AG04450 (cell line): ENCODE measurements around the gene HOXB5. TPM values are rescaled to one million over a fixed set of nuclear protein-coding genes. Genes with fewer than 3 reads are reported as not detected.

ENCODE experiments used
- CTCF ChIA-PET: fragments of 300-600, 350-600 bp; formaldehyde crosslinking; extraction: SDS; loops from one replicate; lab custom pipeline; 2022; ENCODE audit warnings: antibody characterized with exemption, inconsistent platforms; lab: Charles Lee
- POLR2A ChIA-PET: fragments of 350-600 bp; formaldehyde crosslinking; extraction: SDS; loops from one replicate; lab custom pipeline; 2021; ENCODE audit warnings: antibody characterized with exemption, inconsistent platforms; lab: Yijun Ruan, JAX
- DNase-seq: peaks from one replicate; pipeline ENCODE4 v3.0.0-alpha.2; 2011; ENCODE audit warnings: low read depth, low spot score
- H3K27ac ChIP-seq: one replicate; pipeline ENCODE4 v1.5.1; 2012; ENCODE audit warnings: low read depth, low read length, control low read depth
- H3K27me3 ChIP-seq: one replicate; pipeline ENCODE4 v1.6.0; 2012; ENCODE audit warnings: low read length; ENCODE audit not compliant: control insufficient read depth, insufficient read depth
- H3K4me3 ChIP-seq: 2 replicates; pipeline ENCODE4 v1.5.1; 2011; ENCODE audit warnings: mild to moderate bottlenecking, low read depth, low read length, control low read depth
- H3K9me3 ChIP-seq: 2 replicates; pipeline ENCODE4 v1.5.1; 2012; ENCODE audit warnings: low read length; ENCODE audit not compliant: control insufficient read depth, insufficient read depth
- polyA plus RNA-seq: library from polyadenylated mRNA; depleted of rRNA; stranded (reverse); fragments of >200 nt; gene quantifications from 2 replicates; pipeline ENCODE4 v1.2.3, GENCODE V29; 2011
- TF ChIP-seq, protein P1 (sequence below): IDR thresholded peaks from 2 replicates; pipeline ENCODE4 v1.5.1; 2011; ENCODE audit warnings: low read depth, low read length, control low read depth, inconsistent platforms

HOXB5 gene
- polyA plus RNA-seq, 1 experiment: 9.4 TPM

DNA sequence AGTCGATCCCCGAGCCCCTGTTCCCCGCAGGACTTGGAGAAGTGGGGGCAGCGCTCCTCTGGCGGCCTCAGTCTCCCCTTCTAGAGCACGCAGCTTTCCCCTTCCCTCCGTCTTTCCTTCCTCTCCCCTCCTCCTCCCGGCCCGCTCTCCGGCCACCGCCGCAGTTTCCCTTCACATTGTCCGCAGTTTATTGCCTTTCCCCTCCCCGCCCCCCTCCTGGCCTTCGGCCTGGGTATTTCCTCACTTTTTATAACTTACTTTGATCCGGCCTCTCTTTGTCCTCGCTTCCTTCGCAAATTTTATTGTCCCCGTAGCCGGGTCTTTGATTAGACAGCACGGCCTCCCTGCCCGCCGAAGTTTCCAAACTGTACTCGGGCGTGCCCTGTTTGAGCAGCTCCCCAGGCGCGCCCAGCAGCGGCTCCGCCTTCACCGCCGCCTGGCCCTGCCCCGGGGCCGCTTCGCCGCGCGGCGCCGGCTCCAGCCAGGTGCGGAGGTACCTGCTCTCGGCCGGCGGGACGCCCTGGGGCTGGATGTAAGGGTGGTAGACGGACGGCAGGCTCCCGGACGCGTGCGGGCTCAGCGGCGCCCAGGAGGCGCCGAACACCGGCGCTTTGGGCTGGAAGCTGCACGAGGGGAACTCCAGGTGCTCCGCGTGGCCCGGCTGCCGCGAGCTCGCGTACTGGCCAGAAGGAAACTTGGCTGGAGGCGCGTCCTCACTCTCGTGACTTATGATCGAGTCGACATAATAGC, 32.1 kb upstream of the HOXB5 start:
- H3K4me3 ChIP-seq: peak overlapping the region; percentile 22
- TF ChIP-seq, protein P1, sequence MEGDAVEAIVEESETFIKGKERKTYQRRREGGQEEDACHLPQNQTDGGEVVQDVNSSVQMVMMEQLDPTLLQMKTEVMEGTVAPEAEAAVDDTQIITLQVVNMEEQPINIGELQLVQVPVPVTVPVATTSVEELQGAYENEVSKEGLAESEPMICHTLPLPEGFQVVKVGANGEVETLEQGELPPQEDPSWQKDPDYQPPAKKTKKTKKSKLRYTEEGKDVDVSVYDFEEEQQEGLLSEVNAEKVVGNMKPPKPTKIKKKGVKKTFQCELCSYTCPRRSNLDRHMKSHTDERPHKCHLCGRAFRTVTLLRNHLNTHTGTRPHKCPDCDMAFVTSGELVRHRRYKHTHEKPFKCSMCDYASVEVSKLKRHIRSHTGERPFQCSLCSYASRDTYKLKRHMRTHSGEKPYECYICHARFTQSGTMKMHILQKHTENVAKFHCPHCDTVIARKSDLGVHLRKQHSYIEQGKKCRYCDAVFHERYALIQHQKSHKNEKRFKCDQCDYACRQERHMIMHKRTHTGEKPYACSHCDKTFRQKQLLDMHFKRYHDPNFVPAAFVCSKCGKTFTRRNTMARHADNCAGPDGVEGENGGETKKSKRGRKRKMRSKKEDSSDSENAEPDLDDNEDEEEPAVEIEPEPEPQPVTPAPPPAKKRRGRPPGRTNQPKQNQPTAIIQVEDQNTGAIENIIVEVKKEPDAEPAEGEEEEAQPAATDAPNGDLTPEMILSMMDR: no peak
- no peak overlapping the region for H3K27ac ChIP-seq
- H3K9me3 ChIP-seq: peaks cover 10% of the 10 kb centered on the region; the same call in 1 of the 2 replicates
- ChIA-PET POLR2A (interaction anchor here (0.6 kb wide), 1 partner anchor 153 kb away, joined by 4 read pairs; no protein-coding TSS in a partner anchor), CTCF (interaction anchor here (1.2 to 2.0 kb wide), 3 partner anchors 10 to 318 kb away, joined by 5 to 11 read pairs (median 5); no protein-coding TSS in a partner anchor)
- no peak for DNase-seq
- H3K27me3 ChIP-seq: peaks cover 98% of the 10 kb centered on the region

DNA sequence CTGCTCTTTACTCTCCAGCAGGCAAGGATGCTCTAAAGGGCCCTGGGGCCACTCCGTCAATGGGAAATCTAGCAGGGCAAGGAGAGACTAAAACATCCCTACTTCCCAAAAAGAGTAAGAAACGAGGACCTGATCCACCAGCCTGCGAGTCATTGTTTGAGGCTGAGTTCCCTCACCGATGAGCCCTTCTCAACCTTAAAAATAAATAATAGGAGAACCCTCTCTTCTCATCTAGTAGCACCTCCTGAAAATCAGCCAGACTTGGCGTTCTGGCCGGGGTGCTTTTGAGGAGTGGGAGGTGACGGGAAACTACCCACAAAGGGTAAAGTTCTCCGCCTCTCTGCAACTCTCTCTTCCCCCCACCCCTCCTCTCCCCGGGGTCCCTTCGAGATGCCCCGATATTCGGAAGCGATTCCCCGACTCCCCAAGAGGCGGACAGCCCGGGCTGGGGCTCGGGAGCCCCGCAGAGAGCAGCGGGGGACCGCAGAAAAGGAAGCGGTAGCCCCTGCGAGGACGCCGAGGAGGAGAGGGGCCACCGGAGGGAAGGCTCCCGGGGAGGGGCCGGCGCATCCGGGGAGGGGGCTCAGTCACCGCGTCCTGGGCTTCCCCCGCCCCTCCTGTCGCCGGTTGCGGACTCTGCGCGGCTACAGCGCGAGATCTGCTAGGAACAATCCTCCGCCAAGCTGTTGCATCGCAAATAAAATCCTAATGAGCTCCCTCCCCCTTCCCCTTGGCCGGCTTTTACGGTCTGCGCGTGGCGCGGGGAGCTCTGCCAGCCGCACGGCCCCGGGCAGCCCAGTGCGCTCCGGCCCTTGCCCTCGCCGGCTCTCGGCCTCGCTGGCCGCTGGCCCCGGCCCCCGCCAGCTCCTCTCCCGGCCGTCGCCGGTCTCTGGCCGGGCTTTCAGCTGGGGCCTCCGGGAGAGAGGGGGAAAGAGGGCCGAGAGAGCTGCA, 31.2 kb upstream of the HOXB5 start:
- POLR2A ChIA-PET: no interaction called here
- DNase-seq: no peak
- CTCF ChIA-PET: interaction anchor here (1.2 to 2.0 kb wide), 3 partner anchors 11 to 317 kb away, joined by 5 to 11 read pairs (median 5); no protein-coding TSS in a partner anchor
- peaks cover 98% of the 10 kb centered on the region for H3K27me3 ChIP-seq
- peak overlapping the region; percentile 22; the same call in 1 of the 2 replicates for H3K4me3 ChIP-seq
- H3K9me3 ChIP-seq: peaks cover 10% of the 10 kb centered on the region; the same call in 1 of the 2 replicates
- TF ChIP-seq, protein P1: no peak
- no peak overlapping the region for H3K27ac ChIP-seq

DNA sequence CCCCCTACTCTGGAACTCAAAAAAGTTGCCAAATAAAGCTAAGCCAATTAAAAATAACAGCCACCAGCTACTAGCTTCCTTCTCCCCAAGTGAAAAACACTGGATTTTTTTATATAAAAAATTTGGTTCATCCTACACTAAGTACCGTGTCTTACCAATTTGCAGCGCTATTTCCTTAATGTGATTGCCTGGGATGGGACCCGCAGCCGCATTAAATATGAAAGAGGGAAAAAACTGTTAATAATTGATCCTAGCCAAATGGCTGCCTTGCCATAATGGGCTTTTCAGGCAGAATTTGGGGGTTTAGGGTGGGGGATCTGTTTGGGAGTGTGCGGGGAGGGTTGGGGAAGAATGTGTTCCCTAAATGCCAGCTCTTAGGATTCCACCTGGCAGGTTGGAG, 30.5 kb upstream of the HOXB5 start:
- POLR2A ChIA-PET: no interaction called here

DNA sequence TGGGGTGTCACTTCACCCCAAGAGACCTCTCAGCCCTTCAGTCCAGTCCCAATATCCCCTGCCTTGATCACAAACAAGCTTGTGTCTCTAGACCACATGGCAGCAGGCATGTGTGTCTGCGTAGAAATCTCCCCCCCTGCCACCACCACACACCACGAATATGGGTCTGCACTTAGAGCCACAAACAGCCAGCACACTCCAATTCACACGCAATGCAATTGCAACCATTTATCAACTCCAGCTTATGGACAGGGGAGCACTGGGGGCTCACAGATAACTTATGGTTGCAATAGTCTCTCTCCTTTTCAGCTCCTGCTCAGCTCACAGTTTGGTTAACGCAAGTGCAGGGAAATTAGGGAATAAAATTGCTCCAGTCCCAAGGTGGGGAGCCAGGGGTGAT, 30.0 kb upstream of the HOXB5 start:
- Histone ChIP-seq H3K27ac (no peak overlapping the region), H3K9me3 (peaks cover 6% of the 10 kb centered on the region; the same call in 1 of the 2 replicates), H3K27me3 (peaks cover 98% of the 10 kb centered on the region), H3K4me3 (no peak overlapping the region)
- CTCF ChIA-PET: interaction anchor here (0.7 to 1.7 kb wide), 4 partner anchors 13 to 316 kb away, joined by 3 to 6 read pairs (median 4); no protein-coding TSS in a partner anchor
- TF ChIP-seq, protein P1: no peak
- POLR2A ChIA-PET: no interaction called here
- no peak for DNase-seq

More for the DNA sequence above, 30.5 kb upstream of the HOXB5 start:
- CTCF ChIA-PET: interaction anchor here (1.3 to 1.7 kb wide), 2 partner anchors 13 to 272 kb away, joined by 4 to 6 read pairs; no protein-coding TSS in a partner anchor
- Histone ChIP-seq H3K27me3 (peaks cover 98% of the 10 kb centered on the region), H3K9me3 (peaks cover 6% of the 10 kb centered on the region; the same call in 1 of the 2 replicates), H3K27ac (no peak overlapping the region), H3K4me3 (no peak overlapping the region)
- DNase-seq: no peak
- TF ChIP-seq, protein P1: no peak
